GM12864 (cell line): ENCODE results near the gene MAD1L1.

Source experiments
- DNase-seq: peaks from one replicate; pipeline ENCODE4 v3.0.0-alpha.2; 2011; ENCODE audit warnings: low read depth
- H3K4me3 ChIP-seq: 2 replicates; pipeline ENCODE4 v1.5.1; 2011; ENCODE audit warnings: mild to moderate bottlenecking, low read depth, low read length, control low read depth
- TF ChIP-seq, protein P1 (sequence below): IDR thresholded peaks from 2 replicates; pipeline ENCODE4 v1.5.1; 2011; ENCODE audit warnings: low read depth, mild to moderate bottlenecking, moderate library complexity, low read length, control low read depth, inconsistent platforms; ENCODE audit errors: missing control alignments

Gene MAD1L1

DNA sequence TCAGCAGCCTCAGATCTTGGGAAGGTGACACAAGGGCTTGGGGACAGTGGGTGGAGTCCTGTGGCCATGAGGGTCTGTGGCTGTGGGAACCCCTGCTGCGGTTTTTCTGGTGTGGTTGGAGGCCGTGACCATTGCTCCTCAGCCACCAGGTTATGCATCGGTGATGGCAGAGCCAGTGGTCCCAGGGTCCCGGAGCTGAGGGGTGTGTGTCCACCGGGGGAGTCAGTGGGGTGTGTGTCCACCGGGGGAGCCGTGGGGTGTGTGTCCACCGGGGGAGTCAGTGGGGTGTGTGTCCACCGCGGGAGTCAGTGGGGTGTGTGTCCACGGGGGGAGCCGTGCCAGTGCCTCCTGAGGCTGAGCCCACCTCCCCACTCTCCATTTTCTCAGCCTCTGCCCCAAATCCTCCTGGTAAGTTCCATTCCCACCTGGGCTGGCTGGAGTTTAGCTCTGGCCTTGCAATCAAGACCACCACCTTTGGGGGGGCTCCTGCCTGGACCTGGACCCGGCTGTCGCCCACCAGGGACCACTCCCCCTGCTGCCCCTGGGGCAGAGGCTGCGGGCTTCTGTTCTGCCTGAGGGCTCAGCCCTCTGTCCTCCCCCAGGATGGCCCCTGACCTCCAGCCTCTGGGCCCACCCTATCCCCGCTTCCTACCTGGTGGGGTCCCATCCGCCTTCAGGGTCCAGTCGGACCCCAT lies 419.2 kb downstream of the MAD1L1 start:
- no peak for DNase-seq
- H3K4me3 ChIP-seq: no peak overlapping the region
- TF ChIP-seq, protein P1, sequence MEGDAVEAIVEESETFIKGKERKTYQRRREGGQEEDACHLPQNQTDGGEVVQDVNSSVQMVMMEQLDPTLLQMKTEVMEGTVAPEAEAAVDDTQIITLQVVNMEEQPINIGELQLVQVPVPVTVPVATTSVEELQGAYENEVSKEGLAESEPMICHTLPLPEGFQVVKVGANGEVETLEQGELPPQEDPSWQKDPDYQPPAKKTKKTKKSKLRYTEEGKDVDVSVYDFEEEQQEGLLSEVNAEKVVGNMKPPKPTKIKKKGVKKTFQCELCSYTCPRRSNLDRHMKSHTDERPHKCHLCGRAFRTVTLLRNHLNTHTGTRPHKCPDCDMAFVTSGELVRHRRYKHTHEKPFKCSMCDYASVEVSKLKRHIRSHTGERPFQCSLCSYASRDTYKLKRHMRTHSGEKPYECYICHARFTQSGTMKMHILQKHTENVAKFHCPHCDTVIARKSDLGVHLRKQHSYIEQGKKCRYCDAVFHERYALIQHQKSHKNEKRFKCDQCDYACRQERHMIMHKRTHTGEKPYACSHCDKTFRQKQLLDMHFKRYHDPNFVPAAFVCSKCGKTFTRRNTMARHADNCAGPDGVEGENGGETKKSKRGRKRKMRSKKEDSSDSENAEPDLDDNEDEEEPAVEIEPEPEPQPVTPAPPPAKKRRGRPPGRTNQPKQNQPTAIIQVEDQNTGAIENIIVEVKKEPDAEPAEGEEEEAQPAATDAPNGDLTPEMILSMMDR: no peak

DNA sequence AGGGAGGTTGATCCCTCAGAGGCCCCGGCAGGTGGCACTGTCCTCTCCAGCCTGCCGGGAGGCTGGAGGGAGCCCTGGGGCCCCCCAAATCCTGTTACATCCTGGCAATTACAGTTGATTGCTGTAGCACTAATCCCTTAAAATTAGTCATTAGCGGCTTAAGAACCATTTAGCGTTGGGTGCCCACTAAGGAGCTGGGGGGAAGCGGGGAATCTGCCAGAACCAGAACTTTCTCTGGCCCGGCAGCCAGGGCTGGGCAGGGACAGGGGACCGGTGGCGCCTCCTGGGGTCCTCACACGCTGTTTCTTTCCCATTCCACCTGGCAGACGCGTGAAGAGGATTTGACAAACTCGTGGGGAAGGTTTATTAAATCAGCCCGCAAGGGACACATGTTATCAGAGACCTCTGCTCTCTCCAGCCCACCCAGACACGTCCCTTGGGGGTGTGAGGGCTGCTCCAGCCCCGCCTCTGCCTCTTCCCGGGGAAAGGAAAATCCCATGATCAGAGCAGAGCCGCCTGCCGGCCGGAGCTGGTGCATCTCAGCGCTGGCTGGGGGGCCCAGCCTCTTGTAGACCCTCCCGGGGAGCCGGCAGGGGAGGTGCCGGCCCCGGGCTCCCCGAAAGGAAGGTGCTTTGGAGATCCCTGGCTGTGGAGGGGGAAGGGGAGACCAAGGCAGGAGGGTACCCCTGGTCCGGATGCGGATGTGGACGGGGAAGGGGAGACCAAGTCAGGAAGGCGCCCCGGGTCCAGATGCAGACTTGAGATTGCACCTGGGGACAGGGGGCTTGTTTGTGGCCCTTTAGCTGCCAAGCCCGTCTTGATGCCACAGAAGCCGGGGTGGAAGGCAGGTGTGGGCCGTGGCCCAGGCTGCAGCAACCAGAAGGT lies 420.0 kb downstream of the MAD1L1 start:
- DNase-seq: no peak
- TF ChIP-seq, protein P1: no peak
- H3K4me3 ChIP-seq: no peak overlapping the region

DNA sequence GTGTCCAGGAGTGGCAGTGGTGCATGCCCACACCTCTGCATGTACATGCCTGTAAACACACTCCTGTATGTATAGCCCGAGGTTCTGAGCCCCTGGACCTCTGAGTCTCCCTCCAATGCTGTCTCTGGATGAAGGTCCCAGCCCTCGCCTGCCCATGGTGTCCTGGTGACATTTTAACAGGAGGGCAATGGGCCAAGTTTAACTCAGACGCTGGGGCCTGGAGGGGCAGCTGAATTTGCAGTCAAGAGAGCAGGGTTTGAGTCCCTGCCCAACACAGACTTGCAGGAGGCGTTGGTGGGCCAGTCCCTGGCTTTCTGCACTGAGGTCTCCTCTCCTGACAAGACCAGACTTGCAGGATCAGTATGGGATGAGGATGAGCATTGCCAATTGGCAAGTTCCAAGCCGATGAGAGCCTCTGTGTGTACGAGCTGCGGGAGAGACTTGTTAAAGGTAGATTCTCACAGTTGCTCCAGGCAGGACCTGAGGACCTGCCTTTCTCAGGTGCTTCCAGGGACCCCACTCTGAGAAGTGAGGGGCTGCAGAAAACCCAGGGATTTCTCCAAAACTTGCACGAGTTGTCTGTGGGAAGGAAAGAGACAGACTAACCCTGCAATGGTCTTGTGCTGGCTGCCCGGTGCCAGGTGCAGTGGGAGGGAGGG lies 420.8 kb downstream of the MAD1L1 start:
- TF ChIP-seq, protein P1: no peak
- no peak for DNase-seq
- no peak overlapping the region for H3K4me3 ChIP-seq

DNA sequence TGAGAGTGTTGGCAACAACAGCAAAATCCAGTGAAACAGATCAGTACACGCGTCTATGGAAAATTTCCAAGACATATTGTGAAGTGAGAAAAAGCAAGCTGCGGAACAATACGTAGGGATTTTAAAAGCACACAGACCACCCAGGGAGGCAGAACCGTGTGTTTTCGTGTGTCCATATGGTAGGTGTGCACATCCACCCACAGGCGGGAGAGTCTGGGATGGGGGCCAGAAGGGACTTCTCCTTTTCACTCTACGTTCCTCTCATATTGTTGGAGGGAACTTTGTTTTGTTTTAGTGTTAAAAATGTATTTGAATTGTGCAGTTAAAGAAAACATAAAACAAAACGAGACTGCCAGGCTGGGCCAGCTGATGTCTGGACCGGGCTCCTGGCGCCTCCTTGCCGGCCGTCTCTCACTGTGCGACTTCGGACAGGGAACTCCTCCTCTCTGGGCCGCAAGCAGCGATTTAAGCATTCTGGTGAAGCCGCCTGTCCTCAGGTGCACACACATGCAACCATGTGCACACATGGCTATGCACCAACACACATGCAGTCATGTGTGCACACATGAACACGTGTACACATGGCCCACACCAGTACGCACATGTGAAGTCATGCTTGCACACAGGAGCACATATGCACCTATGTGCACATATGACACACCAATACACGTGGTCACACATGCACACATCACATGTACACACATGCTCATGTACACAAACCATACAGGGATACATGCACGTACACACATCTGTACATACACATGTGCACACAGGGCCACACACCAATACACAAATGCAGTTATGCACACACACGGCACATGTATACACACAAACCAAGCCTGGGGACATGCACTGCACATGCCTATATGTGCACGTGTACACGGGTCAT lies 421.5 kb downstream of the MAD1L1 start:
- DNase-seq: no peak
- TF ChIP-seq, protein P1: no peak
- H3K4me3 ChIP-seq: no peak overlapping the region

DNA sequence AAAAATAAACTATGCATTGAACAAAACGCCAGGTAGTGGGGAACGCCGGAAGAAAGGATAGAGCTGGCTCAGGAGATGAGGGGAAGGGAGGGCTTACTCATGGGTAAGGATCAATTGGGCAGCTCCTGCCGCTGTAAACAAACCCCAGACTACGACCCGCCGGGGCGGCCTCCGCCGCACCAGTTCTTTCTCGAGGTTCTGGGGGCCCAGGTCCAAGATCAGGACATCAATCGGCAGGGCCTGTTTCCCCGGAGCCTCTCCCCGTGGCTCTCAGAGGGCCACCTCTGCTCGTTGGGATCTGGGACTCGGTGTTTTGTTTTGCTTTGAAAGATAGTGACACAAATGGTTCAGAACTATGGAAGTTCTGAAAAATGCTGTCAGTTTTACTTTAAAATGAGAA lies 422.2 kb downstream of the MAD1L1 start:
- TF ChIP-seq, protein P1: no peak
- no peak overlapping the region for H3K4me3 ChIP-seq
- DNase-seq: no peak

DNA sequence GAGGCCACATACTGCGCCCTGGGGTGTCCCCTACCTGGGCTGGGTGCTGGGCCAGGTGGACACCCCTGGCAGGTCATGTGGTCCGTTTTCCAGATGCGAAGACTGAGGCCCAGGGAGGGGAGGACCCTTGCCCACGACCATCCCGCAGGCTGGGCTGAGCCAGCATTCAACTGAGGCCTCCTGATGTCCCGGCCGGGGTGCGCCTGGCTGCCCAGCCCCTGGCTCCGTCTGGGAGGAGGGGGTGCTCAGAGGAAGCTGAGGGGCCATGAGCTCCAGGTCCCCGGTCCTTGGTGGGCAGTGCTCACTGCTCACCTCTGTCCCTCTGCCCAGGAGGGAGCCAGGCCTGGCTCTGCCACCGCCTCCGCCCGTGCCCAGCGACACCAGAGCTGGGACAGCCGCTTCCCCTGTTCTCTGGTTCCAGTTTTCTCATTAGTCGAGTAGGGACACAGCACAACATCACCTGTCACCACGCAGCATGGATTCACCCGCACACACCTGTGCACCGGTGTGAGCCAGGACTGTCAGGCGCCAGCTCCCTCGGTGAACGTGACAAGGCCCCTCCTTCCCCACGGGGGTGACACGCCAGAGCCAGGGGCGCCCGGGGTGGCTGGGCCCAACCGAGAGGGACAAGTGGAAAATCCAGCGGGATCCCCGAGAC lies 423.0 kb downstream of the MAD1L1 start:
- no peak overlapping the region for H3K4me3 ChIP-seq
- TF ChIP-seq, protein P1: no peak
- DNase-seq: no peak
